GM12872 (cell line): ENCODE results near the gene DNA2.

Experiments used
- TF ChIP-seq, protein P1 (sequence below): IDR thresholded peaks from 3 replicates; pipeline ENCODE4 v1.5.1; 2011; ENCODE audit warnings: low read depth, mild to moderate bottlenecking, low read length, moderate library complexity; ENCODE audit not compliant: insufficient read depth

Gene DNA2

DNA sequence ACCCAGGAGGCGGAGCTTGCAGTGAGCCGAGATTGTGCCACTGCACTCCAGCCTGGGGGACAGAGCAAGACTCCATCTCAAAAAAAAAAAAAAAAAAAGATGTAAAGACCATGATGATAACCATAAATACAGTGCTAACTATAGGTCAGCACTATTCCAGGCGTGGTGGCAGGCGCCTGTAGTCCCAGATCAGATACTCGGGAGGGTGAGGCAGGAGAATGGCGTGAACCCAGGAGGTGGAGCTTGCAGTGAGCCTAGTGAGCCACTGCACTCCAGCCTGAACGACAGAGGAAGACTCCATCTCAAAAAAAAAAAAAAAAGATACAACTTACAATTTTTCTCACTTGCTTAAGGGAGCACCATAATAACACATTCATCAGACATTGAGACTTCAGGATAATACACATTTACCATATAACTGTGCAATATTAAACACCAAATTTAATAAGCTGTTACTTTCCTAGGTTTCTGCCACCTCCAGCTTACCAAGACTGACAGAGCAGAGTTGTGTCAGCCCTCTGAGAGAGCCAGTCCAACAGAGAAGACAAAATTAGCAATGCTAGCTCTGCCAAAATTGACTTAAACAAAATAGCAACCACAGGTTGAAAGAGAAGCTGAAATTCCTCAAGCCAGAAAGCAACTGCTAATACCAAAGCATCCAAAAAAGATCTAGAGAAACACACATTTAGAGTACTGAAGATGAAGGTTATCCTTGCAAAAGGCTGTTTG is 8.2 kb downstream of the DNA2 start:
- TF ChIP-seq, protein P1, sequence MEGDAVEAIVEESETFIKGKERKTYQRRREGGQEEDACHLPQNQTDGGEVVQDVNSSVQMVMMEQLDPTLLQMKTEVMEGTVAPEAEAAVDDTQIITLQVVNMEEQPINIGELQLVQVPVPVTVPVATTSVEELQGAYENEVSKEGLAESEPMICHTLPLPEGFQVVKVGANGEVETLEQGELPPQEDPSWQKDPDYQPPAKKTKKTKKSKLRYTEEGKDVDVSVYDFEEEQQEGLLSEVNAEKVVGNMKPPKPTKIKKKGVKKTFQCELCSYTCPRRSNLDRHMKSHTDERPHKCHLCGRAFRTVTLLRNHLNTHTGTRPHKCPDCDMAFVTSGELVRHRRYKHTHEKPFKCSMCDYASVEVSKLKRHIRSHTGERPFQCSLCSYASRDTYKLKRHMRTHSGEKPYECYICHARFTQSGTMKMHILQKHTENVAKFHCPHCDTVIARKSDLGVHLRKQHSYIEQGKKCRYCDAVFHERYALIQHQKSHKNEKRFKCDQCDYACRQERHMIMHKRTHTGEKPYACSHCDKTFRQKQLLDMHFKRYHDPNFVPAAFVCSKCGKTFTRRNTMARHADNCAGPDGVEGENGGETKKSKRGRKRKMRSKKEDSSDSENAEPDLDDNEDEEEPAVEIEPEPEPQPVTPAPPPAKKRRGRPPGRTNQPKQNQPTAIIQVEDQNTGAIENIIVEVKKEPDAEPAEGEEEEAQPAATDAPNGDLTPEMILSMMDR, result no peak

DNA sequence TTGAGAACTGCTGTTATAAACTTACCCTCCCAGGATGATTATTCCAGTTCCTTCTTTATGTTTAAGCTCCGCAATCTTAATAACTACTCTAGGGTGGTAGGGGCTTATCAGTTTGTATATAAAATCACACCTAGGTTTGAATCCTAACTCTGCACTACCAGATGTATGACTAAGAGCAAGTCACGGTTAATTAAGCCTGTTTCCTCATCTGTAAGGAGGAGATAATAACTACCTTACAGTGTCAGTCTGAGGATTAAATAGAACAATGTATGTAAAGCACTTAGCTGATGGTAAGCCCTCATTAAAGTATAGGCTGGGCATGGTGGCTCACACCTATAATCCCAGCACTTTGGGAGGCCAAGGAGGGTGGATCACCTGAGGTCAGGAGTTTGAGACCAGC is 9.2 kb downstream of the DNA2 start:
- TF ChIP-seq, protein P1, result no peak

DNA sequence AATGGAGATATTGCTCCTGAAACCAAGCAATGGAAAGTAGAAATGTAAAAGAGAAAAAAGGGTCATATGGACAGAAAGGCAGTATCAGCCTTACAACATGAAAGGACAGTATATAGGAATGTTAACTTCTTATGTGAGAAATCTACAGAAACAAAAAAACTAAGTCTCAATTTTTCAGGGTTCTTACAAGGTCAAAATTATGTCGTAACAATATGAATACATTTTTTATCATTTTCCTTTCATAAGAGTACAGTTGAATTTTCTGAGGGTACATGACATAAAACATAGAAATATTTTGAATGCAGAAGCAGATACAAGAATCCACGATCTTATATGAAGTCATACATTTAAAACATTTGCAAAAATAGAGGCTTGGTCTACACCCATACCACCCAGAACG is 10.7 kb downstream of the DNA2 start:
- TF ChIP-seq, protein P1, result no peak

DNA sequence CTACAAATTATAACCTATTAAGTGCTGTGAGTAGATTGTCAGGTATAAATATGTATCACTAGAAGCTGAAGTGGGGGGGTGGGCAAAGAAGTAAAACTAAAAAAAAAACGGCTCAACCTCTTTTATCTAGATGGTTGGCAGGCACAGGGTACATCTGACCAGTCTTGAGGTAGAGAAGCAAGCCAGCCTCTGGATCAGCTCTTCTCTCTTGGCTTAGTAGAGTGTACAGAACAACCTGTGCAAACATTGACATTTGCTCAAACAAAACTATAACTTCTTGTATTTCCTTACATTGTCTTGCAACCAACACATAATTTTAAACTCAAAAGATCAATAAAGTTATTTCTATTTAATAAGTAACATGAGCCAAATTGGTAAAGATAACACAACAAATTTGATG is 25.6 kb downstream of the DNA2 start:
- TF ChIP-seq, protein P1, result no peak

DNA sequence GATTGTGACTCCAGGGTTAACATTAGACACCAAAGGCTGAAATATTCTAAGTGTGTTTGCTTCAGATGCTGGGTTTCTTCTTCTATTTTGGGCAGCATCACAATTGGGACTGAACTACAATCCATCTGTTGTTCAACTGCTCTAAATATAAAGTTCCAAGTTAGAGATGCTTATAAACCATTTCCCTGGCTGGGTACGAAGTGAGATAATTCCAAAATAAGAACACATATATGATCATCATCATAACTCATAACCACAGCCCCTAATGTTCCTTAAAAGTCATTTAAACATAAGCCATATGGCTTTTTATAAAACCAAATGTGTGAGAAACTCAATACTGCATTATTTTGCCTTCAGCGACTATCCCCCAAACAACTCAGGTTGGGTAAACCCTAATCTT is 28.8 kb downstream of the DNA2 start:
- TF ChIP-seq, protein P1, result no peak

DNA sequence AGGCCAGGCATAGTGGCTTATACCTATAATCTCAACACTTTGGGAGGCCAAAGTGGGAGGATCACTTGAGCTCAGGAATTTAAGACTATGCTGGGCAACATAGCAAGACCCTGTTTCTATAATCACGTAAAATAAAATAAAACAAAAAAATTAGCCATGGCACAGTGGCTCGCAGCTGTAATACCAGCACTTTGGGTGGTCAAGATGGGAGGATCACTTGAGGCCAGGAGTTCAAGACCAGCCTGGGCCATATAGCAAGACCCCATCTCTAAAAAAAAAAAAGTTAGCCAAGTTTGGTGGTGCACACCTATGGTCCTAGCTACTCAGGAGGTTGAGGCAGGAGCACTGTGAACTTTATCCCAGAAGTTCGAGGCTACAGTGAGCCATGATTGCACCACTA is 30.9 kb downstream of the DNA2 start:
- TF ChIP-seq, protein P1, result no peak

DNA sequence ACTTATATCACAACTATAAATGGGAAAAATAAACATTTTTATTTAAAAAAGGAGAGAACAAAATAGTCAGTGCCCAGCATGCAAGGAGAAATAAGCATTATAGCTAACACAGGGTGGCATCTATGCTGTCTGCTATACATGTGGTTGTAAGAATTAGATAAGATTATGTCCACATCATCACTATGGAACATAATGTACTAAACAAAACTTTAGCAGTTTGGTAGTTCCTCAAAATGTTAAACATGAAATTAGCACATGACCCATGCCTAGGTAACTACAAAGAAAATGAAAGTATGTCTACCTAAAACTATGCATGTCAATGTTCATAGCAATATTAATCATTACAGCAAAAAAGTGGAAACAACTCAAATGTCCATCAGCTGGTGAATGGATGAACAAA is 36.0 kb downstream of the DNA2 start:
- TF ChIP-seq, protein P1, result no peak
